SK-N-MC (cell line): ENCODE data around the gene PPP6R3.

ENCODE experiments used
- DNase-seq: peaks from one replicate; pipeline ENCODE4 v3.0.0-alpha.2; 2011; ENCODE audit warnings: low read depth, low spot score
- H3K27ac ChIP-seq: fragments of 200-600 bp; sonication (generic); 2 replicates; pipeline ENCODE4 v1.5.1; 2016; ENCODE audit warnings: mixed run types
- H3K36me3 ChIP-seq: fragments of 200-600 bp; sonication (generic); 2 replicates; pipeline ENCODE4 v1.6.1; 2017; ENCODE audit warnings: antibody characterized with exemption, low read length, mixed read lengths; ENCODE audit not compliant: insufficient read depth
- H3K4me3 ChIP-seq: fragments of 200-600 bp; sonication (generic); 2 replicates; pipeline ENCODE4 v1.5.1; 2016
- H3K9ac ChIP-seq: fragments of 200-600 bp; sonication (generic); 2 replicates; pipeline ENCODE4 v1.8.0; 2017; ENCODE audit warnings: mixed run types, mixed read lengths; ENCODE audit not compliant: insufficient read length
- H3K9me3 ChIP-seq: fragments of 200-600 bp; sonication (generic); 2 replicates; pipeline ENCODE4 v1.6.1; 2017; ENCODE audit warnings: low read depth, mild to moderate bottlenecking, antibody characterized with exemption, low read length, moderate library complexity, mixed read lengths
- EZH2 ChIP-seq: fragments of 200-600 bp; sonication (generic); IDR thresholded peaks from one replicate; pipeline ENCODE4 v1.6.1; 2017; ENCODE audit warnings: antibody characterized with exemption
- FOXP2 ChIP-seq: optimal IDR thresholded peaks from 2 replicates; pipeline ENCODE3; 2011; ENCODE audit warnings: mild to moderate bottlenecking, moderate library complexity; ENCODE audit not compliant: insufficient read depth; ENCODE audit errors: extremely low read length, control extremely low read depth
- POLR2AphosphoS5 ChIP-seq: IDR thresholded peaks from 2 replicates; pipeline ENCODE4 v1.6.1; 2012; ENCODE audit warnings: mild to moderate bottlenecking, low read depth, low read length, borderline replicate concordance

PPP6R3 gene

DNA sequence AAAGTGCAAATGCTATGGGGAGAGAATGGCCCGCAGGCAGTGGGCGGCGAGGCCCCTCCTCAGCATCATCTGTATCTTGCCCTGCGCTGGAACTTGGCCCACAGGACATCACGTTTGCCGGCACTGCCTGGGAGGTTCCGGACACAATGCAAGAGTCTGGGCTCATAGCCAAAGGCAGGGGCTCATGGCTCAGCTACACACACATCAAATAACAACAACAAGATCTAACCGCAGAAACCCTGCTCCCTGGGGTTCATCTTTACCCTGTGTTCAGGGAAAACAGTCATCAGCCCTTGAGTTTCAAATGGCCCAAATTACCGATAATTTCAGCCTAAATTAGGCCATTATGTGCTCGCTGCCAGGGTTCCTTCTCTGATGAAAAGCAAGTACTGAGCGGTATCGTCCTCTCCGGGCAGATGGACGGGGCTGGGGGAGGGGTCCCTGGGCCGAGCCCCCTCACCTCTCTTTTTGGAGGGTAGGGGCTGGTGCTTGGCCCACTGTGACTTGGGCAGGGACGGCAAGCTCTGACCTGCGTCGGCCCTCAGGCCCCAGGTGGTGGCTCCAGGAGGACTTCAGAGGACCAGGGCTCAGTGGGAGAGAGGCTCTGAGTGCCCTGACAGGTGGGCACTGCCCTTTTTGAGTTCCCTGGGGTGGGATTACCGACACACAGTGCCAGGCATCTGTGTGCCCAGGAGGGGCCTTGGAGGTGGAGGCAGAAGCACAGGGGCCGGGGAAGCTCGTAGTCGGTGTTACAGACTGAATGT, 198.8 kb downstream of the PPP6R3 start:
- TF ChIP-seq EZH2 (no peak), FOXP2 (peak; percentile 96), POLR2AphosphoS5 (no peak)
- Histone ChIP-seq H3K36me3 (no peaks in the 10 kb centered on the region), H3K9ac (no peak overlapping the region), H3K4me3 (peak overlapping the region; percentile 47), H3K27ac (no peak overlapping the region), H3K9me3 (no peaks in the 10 kb centered on the region)
- peak; percentile 14 for DNase-seq

DNA sequence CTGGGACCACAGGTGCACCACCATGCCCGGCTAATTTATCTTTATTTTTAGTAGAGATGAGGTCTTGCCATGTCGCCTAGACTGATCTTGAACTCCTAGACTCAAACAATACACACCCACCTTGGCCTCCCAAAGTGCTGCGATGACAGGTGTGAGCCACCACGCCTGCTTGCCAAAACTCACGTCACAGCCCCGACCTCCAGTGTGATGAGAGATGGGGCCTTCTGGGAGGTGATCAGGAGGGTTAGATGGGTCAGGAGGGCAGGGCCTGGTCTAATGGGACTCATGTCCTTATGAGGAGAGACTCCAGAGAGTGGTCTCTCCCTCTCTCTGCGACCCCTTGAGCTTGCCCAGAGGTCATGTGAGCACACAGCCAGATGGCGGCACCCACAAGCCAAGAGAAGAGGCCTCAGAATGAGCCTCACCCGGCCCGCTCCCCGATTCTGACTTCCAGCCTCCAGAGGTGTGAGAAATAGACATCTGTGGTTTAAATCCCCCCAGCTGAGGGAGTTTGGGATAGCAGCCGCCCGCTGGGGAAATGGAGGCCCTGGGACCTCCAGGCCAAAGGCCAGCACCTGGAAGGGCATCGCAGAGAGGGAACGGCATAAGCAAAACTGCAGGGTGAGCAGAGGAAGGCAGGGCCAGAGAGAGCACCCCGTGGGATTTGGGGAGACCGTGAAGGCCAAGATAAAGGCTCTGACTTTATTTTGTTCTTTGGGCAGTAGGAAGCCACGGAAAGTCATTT, 199.7 kb downstream of the PPP6R3 start:
- no peaks in the 10 kb centered on the region for H3K9me3 ChIP-seq
- no peaks in the 10 kb centered on the region for H3K36me3 ChIP-seq
- H3K9ac ChIP-seq = no peak overlapping the region
- no peak overlapping the region for H3K4me3 ChIP-seq
- no peak overlapping the region for H3K27ac ChIP-seq
- TF ChIP-seq POLR2AphosphoS5 = no peak
- TF ChIP-seq FOXP2 = no peak
- TF ChIP-seq EZH2 = no peak
- no peak for DNase-seq

DNA sequence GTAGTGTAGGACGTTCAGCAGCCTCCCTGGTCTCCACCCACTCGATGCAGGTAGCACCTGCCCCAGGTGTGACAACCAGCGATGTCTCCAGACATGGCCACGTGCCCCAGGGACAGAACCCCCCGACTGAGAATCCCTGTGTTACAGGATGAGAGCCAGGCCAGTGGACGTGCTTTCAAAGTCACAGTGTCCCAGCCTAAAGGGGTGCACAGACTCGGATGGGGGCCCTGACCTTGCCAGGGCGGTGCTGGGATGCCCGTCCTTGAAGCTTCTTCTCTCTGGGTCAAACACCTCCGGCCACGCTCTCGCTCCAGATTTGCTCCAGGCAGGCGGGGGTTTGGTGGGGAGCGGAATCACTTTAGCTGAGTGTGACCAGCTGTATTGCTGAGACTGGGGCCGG, 200.5 kb downstream of the PPP6R3 start:
- DNase-seq = no peak
- no peak overlapping the region for H3K27ac ChIP-seq

DNA sequence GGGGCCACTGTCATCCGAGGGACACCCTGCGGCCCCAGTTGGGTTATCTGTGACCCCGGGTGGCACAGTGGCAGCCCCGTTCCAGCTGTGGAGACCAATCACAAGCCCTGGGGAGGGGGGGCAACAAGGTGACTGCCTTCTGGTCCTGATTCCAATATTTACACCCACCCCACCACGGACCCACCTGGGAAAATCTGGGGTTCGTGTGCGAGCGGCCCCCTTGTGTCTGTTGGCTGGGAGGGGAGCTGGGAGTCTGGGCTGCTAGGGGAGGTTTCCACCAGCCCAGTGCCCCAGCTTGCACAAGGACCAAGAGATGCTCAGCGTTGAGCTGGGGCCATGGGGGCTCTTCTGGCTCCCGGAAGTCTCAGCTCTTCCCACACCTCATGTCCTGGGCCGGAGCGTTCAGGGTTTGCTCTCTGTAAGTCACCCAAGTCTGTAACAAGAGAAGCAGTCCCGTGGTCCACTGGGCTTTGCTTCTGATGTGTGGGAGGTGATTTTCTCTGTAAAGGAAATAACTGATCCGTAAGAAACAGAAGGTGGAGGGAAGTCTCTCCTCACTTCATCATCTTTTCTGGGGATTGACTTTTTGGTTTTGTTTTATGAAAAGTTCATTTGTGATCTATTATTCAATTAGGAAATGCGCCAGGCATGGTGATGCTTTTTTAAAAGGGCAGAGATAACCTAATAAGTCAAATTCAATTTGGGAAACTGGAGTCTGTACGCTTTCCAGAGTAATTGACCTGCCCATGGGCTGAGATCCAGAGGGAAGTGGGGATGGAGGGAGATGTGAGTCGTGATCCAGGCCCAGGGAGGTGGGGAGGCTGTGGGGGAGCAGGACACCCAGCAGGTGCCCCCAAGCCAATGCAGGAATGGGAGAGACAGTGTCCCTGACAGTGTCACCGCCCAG, 201.4 kb downstream of the PPP6R3 start:
- no peak for TF ChIP-seq FOXP2
- no peak for TF ChIP-seq EZH2
- no peak for TF ChIP-seq POLR2AphosphoS5
- no peak overlapping the region for H3K27ac ChIP-seq
- H3K9ac ChIP-seq = no peak overlapping the region
- H3K9me3 ChIP-seq = no peaks in the 10 kb centered on the region
- DNase-seq = no peak
- no peaks in the 10 kb centered on the region for H3K36me3 ChIP-seq
- H3K4me3 ChIP-seq = no peak overlapping the region

More for the DNA sequence above, 200.5 kb downstream of the PPP6R3 start:
- no peak overlapping the region for H3K9ac ChIP-seq
- H3K4me3 ChIP-seq = no peak overlapping the region
- TF ChIP-seq POLR2AphosphoS5 (no peak), EZH2 (no peak), FOXP2 (no peak)
- no peaks in the 10 kb centered on the region for H3K36me3 ChIP-seq
- H3K9me3 ChIP-seq = no peaks in the 10 kb centered on the region

DNA sequence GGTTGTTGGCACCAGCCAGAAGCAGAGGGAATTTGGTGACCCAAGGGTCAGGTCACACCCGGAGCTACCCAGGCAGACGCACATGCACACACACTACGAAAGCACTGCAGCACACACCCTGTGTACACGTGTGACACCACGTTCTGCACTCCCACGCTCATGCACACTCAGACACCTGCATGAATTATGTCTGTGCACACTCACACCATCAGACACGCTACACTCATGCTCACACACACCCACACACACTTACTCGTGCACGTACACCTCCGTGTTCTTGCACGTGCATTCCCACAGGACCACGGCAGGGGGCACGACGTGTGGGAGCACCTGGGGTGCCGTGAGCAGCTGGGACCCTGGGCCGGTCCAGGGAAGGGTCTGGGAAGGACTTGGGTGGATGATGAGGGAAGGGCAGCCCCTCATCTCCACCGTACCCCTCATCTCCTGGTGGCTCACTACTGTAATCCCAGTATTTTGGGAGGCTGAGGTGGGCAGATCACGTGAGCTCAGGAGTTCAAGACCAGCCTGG, 203.0 kb downstream of the PPP6R3 start:
- Histone ChIP-seq H3K36me3 (no peaks in the 10 kb centered on the region), H3K4me3 (no peak overlapping the region), H3K9ac (no peak overlapping the region), H3K27ac (no peak overlapping the region), H3K9me3 (no peaks in the 10 kb centered on the region)
- no peak for TF ChIP-seq EZH2
- TF ChIP-seq POLR2AphosphoS5 = no peak
- TF ChIP-seq FOXP2 = no peak
- DNase-seq = no peak

DNA sequence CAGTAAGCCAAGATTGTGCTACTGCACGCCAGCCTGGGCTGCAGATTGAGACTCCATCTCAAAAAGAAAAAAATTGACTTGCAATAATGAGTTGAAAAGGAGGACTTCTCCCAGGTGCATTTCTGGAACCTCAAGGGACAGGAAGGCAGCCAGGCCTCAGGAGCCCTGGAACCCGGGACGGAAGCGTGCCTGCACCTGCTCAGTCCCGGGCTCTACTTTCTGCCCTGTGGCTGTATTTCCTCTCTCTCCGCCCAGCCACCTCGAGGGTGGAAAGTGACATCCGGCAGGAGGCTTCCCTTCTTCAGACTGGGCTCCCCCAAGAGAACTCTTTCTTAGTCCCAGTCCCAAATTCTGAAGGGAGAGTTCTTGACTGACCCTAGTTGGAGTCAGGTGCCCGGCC, 203.6 kb downstream of the PPP6R3 start:
- TF ChIP-seq POLR2AphosphoS5 (no peak), EZH2 (no peak), FOXP2 (no peak)

DNA sequence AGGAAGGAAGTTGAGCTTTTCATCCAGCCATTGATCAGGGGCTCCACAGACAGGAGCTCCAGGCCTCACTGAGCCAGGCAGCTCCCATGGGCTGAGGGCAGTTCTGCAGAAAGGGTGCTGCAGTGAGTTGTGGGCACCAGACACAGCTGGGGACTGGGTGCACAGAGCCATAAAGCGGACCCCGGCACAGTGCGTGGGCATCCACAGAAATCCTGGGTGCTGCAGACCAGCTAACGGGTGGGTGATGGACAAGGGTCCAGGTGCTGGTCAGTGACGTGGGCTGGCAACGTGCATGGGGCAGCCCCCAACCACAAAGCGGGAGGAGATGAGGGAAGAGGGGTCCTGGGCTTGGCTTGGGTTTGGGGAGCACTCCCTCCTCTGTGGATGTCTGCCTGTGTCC, 204.4 kb downstream of the PPP6R3 start:
- Histone ChIP-seq H3K9ac (no peak overlapping the region), H3K4me3 (no peak overlapping the region), H3K9me3 (no peaks in the 10 kb centered on the region), H3K36me3 (no peaks in the 10 kb centered on the region), H3K27ac (no peak overlapping the region)
- TF ChIP-seq FOXP2 (no peak), POLR2AphosphoS5 (no peak), EZH2 (no peak)
- DNase-seq = no peak

More for the DNA sequence above, 203.6 kb downstream of the PPP6R3 start:
- Histone ChIP-seq H3K27ac (no peak overlapping the region), H3K36me3 (no peaks in the 10 kb centered on the region), H3K9ac (no peak overlapping the region), H3K9me3 (no peaks in the 10 kb centered on the region), H3K4me3 (no peak overlapping the region)
- DNase-seq = no peak
